Activated T-helper 2 cell treated with anti-CD3 and anti-CD28 coated beads, Interferon-gamma antibody, Interleukin-2, Interleukin-4, amounts not matched to agents 10 μg/mL and 5 μg/mL and 100 μg/mL, durations not matched to agents 14 hours and 24 hours and 36 hours (primary cell): ENCODE data around the gene CDH3. TPM values are rescaled to one million over a fixed set of nuclear protein-coding genes. Genes with fewer than 3 reads are reported as not detected.

Source experiments
- DNase-seq: peaks from one replicate; pipeline ENCODE4 v3.0.0; 2021; ENCODE audit warnings: low spot score
- H3K27ac Mint-ChIP-seq: one replicate; pipeline ENCODE4 v1.8.0; 2021; ENCODE audit warnings: mixed read lengths
- H3K27me3 Mint-ChIP-seq: one replicate; pipeline ENCODE4 v1.8.0; 2021; ENCODE audit warnings: low read depth, mixed read lengths
- H3K36me3 Mint-ChIP-seq: one replicate; pipeline ENCODE4 v1.8.0; 2021; ENCODE audit warnings: low read depth, mixed read lengths
- H3K4me1 Mint-ChIP-seq: one replicate; pipeline ENCODE4 v1.8.0; 2021; ENCODE audit warnings: low read depth, mixed read lengths
- H3K4me3 Mint-ChIP-seq: one replicate; pipeline ENCODE4 v1.8.0; 2021; ENCODE audit warnings: low read depth, mild to moderate bottlenecking, moderate library complexity, mixed read lengths
- H3K9me3 Mint-ChIP-seq: one replicate; pipeline ENCODE4 v1.8.0; 2021; ENCODE audit warnings: mixed read lengths
- intact Hi-C: fragments of 100-400 bp; cut with micrococcal nuclease; formaldehyde crosslinking; loops from one replicate; pipeline ENCODE4 v1.15.1; 2023
- total RNA-seq: library from RNA; stranded (reverse); gene quantifications from 2 replicates; pipeline ENCODE4 v1.2.3, GENCODE V29; 2022

The CDH3 gene
- 0.23 and 0.75 TPM in 2 replicates for total RNA-seq

DNA sequence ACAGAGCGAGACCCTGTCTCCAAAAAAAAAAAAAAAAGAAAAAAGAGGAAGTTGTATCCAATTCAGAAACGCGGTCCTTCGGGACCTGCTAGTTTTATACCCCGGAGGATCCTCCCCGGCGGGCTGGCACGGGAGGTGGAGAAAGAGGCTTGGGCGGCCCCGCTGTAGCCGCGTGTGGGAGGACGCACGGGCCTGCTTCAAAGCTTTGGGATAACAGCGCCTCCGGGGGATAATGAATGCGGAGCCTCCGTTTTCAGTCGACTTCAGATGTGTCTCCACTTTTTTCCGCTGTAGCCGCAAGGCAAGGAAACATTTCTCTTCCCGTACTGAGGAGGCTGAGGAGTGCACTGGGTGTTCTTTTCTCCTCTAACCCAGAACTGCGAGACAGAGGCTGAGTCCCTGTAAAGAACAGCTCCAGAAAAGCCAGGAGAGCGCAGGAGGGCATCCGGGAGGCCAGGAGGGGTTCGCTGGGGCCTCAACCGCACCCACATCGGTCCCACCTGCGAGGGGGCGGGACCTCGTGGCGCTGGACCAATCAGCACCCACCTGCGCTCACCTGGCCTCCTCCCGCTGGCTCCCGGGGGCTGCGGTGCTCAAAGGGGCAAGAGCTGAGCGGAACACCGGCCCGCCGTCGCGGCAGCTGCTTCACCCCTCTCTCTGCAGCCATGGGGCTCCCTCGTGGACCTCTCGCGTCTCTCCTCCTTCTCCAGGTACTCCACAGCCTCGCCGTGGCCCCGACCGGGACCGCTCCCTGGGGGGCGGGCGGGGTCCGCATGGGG lies at the start of gene CDH3:
CDH3 (plus strand) TSS at position 596 of the 779 bp plus-strand sequence; CDS start at position 666, 70 bp downstream.
- no peak for DNase-seq
- H3K4me3 Mint-ChIP-seq: no peak within 1 kb of the TSS
- H3K27me3 Mint-ChIP-seq: peaks cover 60% of the 10 kb centered on the region
- intact Hi-C loops: no loop called here
- no peaks in the 10 kb centered on the region for H3K36me3 Mint-ChIP-seq
- H3K9me3 Mint-ChIP-seq: no peaks in the 10 kb centered on the region
- no peak within 1 kb of the TSS for H3K27ac Mint-ChIP-seq
- H3K4me1 Mint-ChIP-seq: peaks cover 2% of the 10 kb centered on the region

DNA sequence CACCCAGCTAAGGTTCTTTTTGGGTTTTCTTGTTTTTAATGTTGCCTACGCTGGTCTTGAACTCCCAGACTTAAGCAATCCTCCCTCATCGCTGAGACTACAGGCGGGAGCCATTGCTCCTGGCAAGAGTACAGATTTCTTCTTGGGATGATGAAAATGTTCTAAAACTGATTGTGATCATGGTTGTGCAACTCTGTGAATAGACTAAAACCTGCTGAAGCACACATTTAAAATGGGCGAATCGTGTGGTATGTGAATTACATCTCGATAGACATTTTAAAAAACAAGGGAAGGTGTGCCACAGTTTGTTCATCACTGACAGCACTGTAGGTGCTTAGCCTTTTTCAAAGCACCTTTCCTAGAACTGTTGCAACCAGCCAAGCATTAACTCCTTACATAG lies 48.8 kb upstream of the CDH3 start:
- Mint-ChIP-seq H3K4me3 (no peak overlapping the region), H3K27me3 (peaks cover 2% of the 10 kb centered on the region), H3K27ac (no peak overlapping the region), H3K4me1 (no peaks in the 10 kb centered on the region), H3K9me3 (peaks cover 16% of the 10 kb centered on the region), H3K36me3 (peaks cover 3% of the 10 kb centered on the region)
- intact Hi-C loops: no loop called here
- no peak for DNase-seq

GRCh38 chr16:68599586-68599985 lies 45.5 kb upstream of the CDH3 start:
- Mint-ChIP-seq H3K27ac (no peak overlapping the region), H3K9me3 (peaks cover 3% of the 10 kb centered on the region), H3K4me3 (no peak overlapping the region), H3K36me3 (no peaks in the 10 kb centered on the region), H3K27me3 (no peaks in the 10 kb centered on the region), H3K4me1 (no peaks in the 10 kb centered on the region)
- DNase-seq: no peak
- intact Hi-C loops: no loop called here

DNA sequence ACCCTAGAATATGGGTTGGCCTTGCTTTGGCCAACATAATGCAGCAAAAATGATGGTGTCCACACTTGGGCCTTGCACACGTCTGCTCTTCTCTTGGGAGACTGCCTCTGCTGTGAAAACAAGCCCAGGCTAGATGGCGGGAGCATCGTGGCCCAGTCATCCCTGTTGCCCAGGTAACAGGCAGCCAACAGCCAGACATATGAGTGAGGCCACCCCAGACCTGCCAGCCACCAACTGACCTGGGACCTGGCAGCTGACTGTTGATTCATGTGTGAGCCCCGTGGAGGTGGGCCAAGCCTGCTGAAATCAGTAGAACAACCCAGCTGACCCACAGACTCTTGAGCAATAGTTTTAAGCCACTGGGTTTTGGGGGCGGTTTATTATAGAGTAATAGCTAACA lies 39.4 kb upstream of the CDH3 start:
- Mint-ChIP-seq H3K36me3 (no peaks in the 10 kb centered on the region), H3K27me3 (no peaks in the 10 kb centered on the region), H3K4me1 (no peaks in the 10 kb centered on the region), H3K27ac (no peak overlapping the region), H3K4me3 (no peak overlapping the region), H3K9me3 (peaks cover 8% of the 10 kb centered on the region)
- no peak for DNase-seq
- intact Hi-C loops: no loop called here

GRCh38 chr16:68607443-68607842 lies 37.7 kb upstream of the CDH3 start:
- DNase-seq: no peak
- intact Hi-C loops: no loop called here
- peaks cover 8% of the 10 kb centered on the region for H3K9me3 Mint-ChIP-seq
- no peaks in the 10 kb centered on the region for H3K27me3 Mint-ChIP-seq
- no peak overlapping the region for H3K4me3 Mint-ChIP-seq
- no peak overlapping the region for H3K27ac Mint-ChIP-seq
- H3K4me1 Mint-ChIP-seq: no peaks in the 10 kb centered on the region
- H3K36me3 Mint-ChIP-seq: no peaks in the 10 kb centered on the region

GRCh38 chr16:68608330-68608729 lies 36.8 kb upstream of the CDH3 start:
- no peaks in the 10 kb centered on the region for H3K27me3 Mint-ChIP-seq
- H3K4me3 Mint-ChIP-seq: no peak overlapping the region
- intact Hi-C loops: no loop called here
- no peak overlapping the region for H3K27ac Mint-ChIP-seq
- H3K36me3 Mint-ChIP-seq: no peaks in the 10 kb centered on the region
- H3K9me3 Mint-ChIP-seq: peaks cover 11% of the 10 kb centered on the region
- no peaks in the 10 kb centered on the region for H3K4me1 Mint-ChIP-seq
- no peak for DNase-seq

DNA sequence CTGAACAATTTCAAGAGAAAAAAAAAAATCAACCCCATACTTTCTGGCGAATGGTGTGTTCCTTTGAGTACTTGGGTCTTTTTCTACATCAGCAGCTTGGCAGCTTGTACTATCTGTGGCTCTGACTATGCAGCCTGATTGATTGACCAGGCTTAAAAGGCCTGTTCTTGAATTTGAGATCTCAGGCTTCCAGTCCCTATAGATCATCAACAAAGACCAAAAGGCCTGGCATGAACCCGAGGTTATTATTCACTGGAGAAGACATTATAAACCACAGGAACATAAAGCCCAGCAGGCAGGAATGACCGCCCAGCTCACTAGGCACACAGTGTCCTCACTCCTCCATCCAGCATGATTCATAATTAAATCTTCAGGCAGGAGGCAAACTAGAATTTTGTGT lies 32.1 kb upstream of the CDH3 start:
- H3K36me3 Mint-ChIP-seq: no peaks in the 10 kb centered on the region
- no peak for DNase-seq
- no peak overlapping the region for H3K27ac Mint-ChIP-seq
- intact Hi-C loops: no loop called here
- H3K9me3 Mint-ChIP-seq: peaks cover 18% of the 10 kb centered on the region
- H3K27me3 Mint-ChIP-seq: no peaks in the 10 kb centered on the region
- H3K4me3 Mint-ChIP-seq: no peak overlapping the region
- H3K4me1 Mint-ChIP-seq: no peaks in the 10 kb centered on the region

DNA sequence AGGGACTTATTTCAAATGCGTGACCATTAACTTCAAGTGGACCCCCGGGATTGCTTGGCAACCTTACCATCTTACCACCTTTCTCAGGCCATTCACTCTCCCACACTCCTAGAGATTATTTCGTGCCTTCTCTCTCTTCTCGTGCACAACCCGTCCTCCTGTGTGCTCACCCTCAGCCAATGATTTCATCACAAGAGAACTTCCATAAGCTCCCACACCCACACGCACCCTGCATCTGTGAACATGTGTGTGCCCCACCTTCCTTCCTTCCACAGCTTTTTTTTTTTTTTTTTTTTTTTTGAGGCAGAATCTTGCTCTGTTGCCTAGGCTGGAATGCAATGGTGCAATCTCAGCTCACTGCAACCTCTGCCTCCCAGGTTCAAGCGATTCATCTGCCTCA lies 27.4 kb upstream of the CDH3 start:
- Mint-ChIP-seq H3K27ac (no peak overlapping the region), H3K9me3 (peaks cover 13% of the 10 kb centered on the region), H3K36me3 (no peaks in the 10 kb centered on the region), H3K27me3 (no peaks in the 10 kb centered on the region), H3K4me1 (no peaks in the 10 kb centered on the region), H3K4me3 (no peak overlapping the region)
- intact Hi-C loops: no loop called here
- no peak for DNase-seq

- H3K27me3 Mint-ChIP-seq: peaks cover 2% of the 10 kb centered on the region
- H3K4me1 Mint-ChIP-seq: no peaks in the 10 kb centered on the region
- intact Hi-C loops: no loop called here
- no peaks in the 10 kb centered on the region for H3K36me3 Mint-ChIP-seq
- no peak overlapping the region for H3K4me3 Mint-ChIP-seq
- no peaks in the 10 kb centered on the region for H3K9me3 Mint-ChIP-seq
- H3K27ac Mint-ChIP-seq: no peak overlapping the region
- no peak for DNase-seq
Observed at GRCh38 chr16:68626557-68626956, 18.6 kb upstream of the CDH3 start.

DNA sequence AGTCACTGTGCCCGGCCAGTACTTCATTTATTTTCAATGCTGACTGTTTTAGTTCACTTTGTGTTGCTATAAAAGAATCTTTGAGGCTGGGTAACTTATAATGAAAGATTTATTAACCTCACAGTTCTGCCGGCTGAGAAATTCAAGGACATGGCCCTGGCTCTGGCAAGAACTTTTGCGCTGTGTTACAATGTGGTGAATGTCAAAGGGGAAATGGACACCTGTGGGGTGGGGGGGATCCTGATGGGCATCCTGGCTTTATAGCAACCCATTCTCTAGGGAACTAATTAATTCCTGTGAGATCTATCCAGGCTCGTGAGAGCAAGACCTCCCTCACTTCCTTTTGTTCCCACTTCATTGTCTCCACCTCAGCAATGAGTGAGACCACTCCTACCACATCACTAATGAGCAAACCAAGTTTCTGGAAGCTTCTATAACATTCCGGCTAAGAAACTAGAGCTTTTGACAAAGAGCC lies 17.1 kb upstream of the CDH3 start:
- H3K4me3 Mint-ChIP-seq: no peak overlapping the region
- no peak overlapping the region for H3K27ac Mint-ChIP-seq
- peaks cover 2% of the 10 kb centered on the region for H3K27me3 Mint-ChIP-seq
- intact Hi-C loops: no loop called here
- H3K9me3 Mint-ChIP-seq: no peaks in the 10 kb centered on the region
- DNase-seq: no peak
- H3K4me1 Mint-ChIP-seq: no peaks in the 10 kb centered on the region
- H3K36me3 Mint-ChIP-seq: no peaks in the 10 kb centered on the region

- Mint-ChIP-seq H3K4me1 (no peaks in the 10 kb centered on the region), H3K27ac (no peak overlapping the region), H3K4me3 (no peak overlapping the region), H3K36me3 (no peaks in the 10 kb centered on the region), H3K9me3 (no peaks in the 10 kb centered on the region), H3K27me3 (peaks cover 2% of the 10 kb centered on the region)
- no peak for DNase-seq
- intact Hi-C loops: no loop called here
Observed at GRCh38 chr16:68629351-68629910, 15.7 kb upstream of the CDH3 start.

DNA sequence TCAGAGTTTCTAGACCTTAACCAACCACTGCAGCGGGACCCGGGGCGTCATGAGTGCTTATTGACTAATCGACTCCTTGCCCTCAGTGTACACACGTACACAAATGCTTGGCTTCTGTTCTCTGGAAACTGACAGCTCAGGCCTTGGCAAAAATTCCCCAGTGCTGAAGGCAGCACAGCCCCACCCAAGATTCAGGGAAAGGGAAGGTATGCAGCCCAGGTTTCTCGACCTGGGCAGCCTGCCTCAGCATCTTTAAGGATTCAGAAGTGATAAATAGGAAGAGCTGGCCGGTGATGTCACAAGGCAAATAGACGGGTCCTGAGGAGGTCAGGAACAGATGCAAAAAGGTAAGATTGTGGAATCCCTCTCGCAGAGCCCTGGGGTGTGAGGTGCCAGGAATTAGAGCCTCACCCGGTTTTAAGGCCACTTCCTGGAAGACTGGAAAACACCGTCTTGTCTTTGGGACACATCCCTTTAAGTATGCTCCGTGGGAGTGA lies 9.0 kb upstream of the CDH3 start:
- no peak overlapping the region for H3K4me3 Mint-ChIP-seq
- H3K27ac Mint-ChIP-seq: no peak overlapping the region
- H3K4me1 Mint-ChIP-seq: peaks cover 4% of the 10 kb centered on the region
- no peaks in the 10 kb centered on the region for H3K9me3 Mint-ChIP-seq
- intact Hi-C loops: no loop called here
- H3K27me3 Mint-ChIP-seq: peaks cover 5% of the 10 kb centered on the region
- H3K36me3 Mint-ChIP-seq: no peaks in the 10 kb centered on the region
- DNase-seq: no peak

DNA sequence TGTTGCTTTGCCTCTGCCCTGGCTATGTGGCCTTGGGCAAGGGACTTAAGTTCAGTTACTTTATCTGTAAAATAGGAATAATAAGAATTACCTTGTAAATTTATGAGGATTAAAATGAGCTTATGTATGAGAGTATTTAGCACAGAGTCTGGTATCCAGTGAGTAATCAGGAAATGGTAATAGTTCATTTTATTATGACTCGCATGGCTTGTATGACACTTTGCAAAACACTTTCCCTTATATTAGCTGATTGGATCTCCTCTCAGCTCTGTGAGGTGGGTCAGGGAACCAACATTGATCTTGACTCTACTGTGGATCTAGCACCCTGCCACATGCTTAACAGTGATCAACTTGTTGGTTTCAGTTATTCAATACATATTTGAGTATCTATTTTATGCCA lies 8.3 kb upstream of the CDH3 start:
- no peak overlapping the region for H3K27ac Mint-ChIP-seq
- no peaks in the 10 kb centered on the region for H3K9me3 Mint-ChIP-seq
- H3K4me3 Mint-ChIP-seq: no peak overlapping the region
- intact Hi-C loops: no loop called here
- H3K27me3 Mint-ChIP-seq: peaks cover 9% of the 10 kb centered on the region
- H3K4me1 Mint-ChIP-seq: peaks cover 4% of the 10 kb centered on the region
- H3K36me3 Mint-ChIP-seq: no peaks in the 10 kb centered on the region
- DNase-seq: no peak
